HepG2 (cell line): ENCODE results near the gene DDX49. TPM values are rescaled to one million over a fixed set of nuclear protein-coding genes. Genes with fewer than 3 reads are reported as not detected.

Experiments used
- BHLHE40 ChIP-seq: IDR thresholded peaks from 2 replicates; pipeline ENCODE4 v1.6.1; 2011; ENCODE audit warnings: low read length, improper control_type of control experiment
- BRCA1 ChIP-seq: sonication (generic); formaldehyde crosslinking; IDR thresholded peaks from 2 replicates; pipeline ENCODE4 v1.4.0; 2020; ENCODE audit warnings: missing genetic modification reagents
- BRD4 ChIP-seq: sonication (generic); formaldehyde crosslinking; IDR thresholded peaks from 2 replicates; pipeline ENCODE4 v1.4.0; 2020; ENCODE audit warnings: missing genetic modification reagents
- GPN1 ChIP-seq: sonication (generic); formaldehyde crosslinking; IDR thresholded peaks from 2 replicates; pipeline ENCODE4 v1.5.1; 2020; ENCODE audit warnings: missing genetic modification reagents, borderline replicate concordance
- KDM5B ChIP-seq: sonication (generic); formaldehyde crosslinking; IDR thresholded peaks from 2 replicates; pipeline ENCODE4 v1.4.0; 2020; ENCODE audit warnings: missing genetic modification reagents, mild to moderate bottlenecking, borderline replicate concordance
- MAF1 ChIP-seq: sonication (generic); formaldehyde crosslinking; IDR thresholded peaks from 2 replicates; pipeline ENCODE4 v1.5.0; 2020; ENCODE audit warnings: missing genetic modification reagents, borderline replicate concordance
- NFYB ChIP-seq: sonication (generic); formaldehyde crosslinking; IDR thresholded peaks from 2 replicates; pipeline ENCODE4 v1.4.0; 2020; ENCODE audit warnings: missing genetic modification reagents
- PBX3 ChIP-seq: sonication (generic); formaldehyde crosslinking; IDR thresholded peaks from 2 replicates; pipeline ENCODE4 v1.8.1; 2023; ENCODE audit warnings: missing genetic modification reagents, inconsistent platforms, borderline replicate concordance
- RARG ChIP-seq: sonication (generic); formaldehyde crosslinking; IDR thresholded peaks from 2 replicates; pipeline ENCODE4 v1.4.0; 2020; ENCODE audit warnings: low read depth, mild to moderate bottlenecking, missing genetic modification reagents
- SMARCC2 ChIP-seq: fragments of 450-650 bp; IDR thresholded peaks from 2 replicates; pipeline ENCODE4 v1.6.1; 2017; ENCODE audit warnings: antibody characterized with exemption, mild to moderate bottlenecking
- STAG1 ChIP-seq: sonication (generic); formaldehyde crosslinking; IDR thresholded peaks from 2 replicates; pipeline ENCODE4 v1.4.0; 2020; ENCODE audit warnings: missing genetic modification reagents
- YEATS2 ChIP-seq: sonication (generic); formaldehyde crosslinking; IDR thresholded peaks from 2 replicates; pipeline ENCODE4 v1.4.0; 2020; ENCODE audit warnings: missing genetic modification reagents, borderline replicate concordance
- ZC3H13 ChIP-seq: sonication (generic); formaldehyde crosslinking; IDR thresholded peaks from 2 replicates; pipeline ENCODE4 v1.8.1; 2023; ENCODE audit warnings: mild to moderate bottlenecking, missing genetic modification reagents, moderate library complexity
- ZNF207 ChIP-seq: fragments of 450-650 bp; IDR thresholded peaks from 2 replicates; pipeline ENCODE4 v1.6.1; 2016; ENCODE audit warnings: antibody characterized with exemption, borderline replicate concordance
- ZNF274 ChIP-seq: sonication (generic); formaldehyde crosslinking; IDR thresholded peaks from 2 replicates; pipeline ENCODE4 v1.5.1; 2020; ENCODE audit warnings: mild to moderate bottlenecking, missing genetic modification reagents
- ZNF562 ChIP-seq: sonication (generic); formaldehyde crosslinking; IDR thresholded peaks from 2 replicates; pipeline ENCODE4 v1.8.0; 2022; ENCODE audit warnings: missing genetic modification reagents, borderline replicate concordance
- ZNF589 ChIP-seq: sonication (generic); formaldehyde crosslinking; conservative IDR thresholded peaks from 2 replicates; pipeline ENCODE4 v1.8.0; 2022; ENCODE audit warnings: mild to moderate bottlenecking, moderate library complexity, missing genetic modification reagents
- ZNF598 ChIP-seq: sonication (generic); formaldehyde crosslinking; IDR thresholded peaks from 2 replicates; pipeline ENCODE4 v1.5.1; 2020; ENCODE audit warnings: mild to moderate bottlenecking, missing genetic modification reagents, borderline replicate concordance
- ZNF629 ChIP-seq: sonication (generic); formaldehyde crosslinking; conservative IDR thresholded peaks from 2 replicates; pipeline ENCODE4 v1.5.0; 2020; ENCODE audit warnings: missing genetic modification reagents
- ZNF7 ChIP-seq: IDR thresholded peaks from 2 replicates; pipeline ENCODE4 v1.6.1; 2016; ENCODE audit warnings: missing biosample characterization, missing genetic modification reagents
- ZNF704 ChIP-seq: sonication (generic); formaldehyde crosslinking; IDR thresholded peaks from 2 replicates; pipeline ENCODE4 v1.8.1; 2023; ENCODE audit warnings: mild to moderate bottlenecking, inconsistent platforms, moderate library complexity, missing genetic modification reagents, borderline replicate concordance
- polyA plus RNA-seq, 8 experiments: library from polyadenylated mRNA; depleted of rRNA in 3 of 8; stranded (reverse) in 7 of 8; unstranded in 1 of 8; fragments of >200 nt; fragmentation: Illumina TruSeq in 4 of 8; extraction: Trizol in 4 of 8; gene quantifications; 2 replicates each; pipeline versions ENCODE4 v1.2.1 to v1.2.3, GENCODE V29; 2011 to 2016; ENCODE audit warnings: low read depth in 4 of 8, missing spikeins in 1 of 8, mixed read lengths in 1 of 8; ENCODE audit not compliant: insufficient read depth in 1 of 8
- total RNA-seq, 5 experiments: library from RNA; depleted of rRNA; stranded (reverse); fragments of >200 nt; fragmentation: Illumina TruSeq; extraction: Trizol; gene quantifications; 2 replicates each; pipeline ENCODE4 v1.2.3, GENCODE V29; 2016; ENCODE audit warnings: low read depth in 1 of 5
- TF ChIP-seq, protein P1 (sequence below): sonication (generic); formaldehyde crosslinking; IDR thresholded peaks from 2 replicates; pipeline ENCODE4 v1.5.1; 2020; ENCODE audit warnings: mild to moderate bottlenecking, missing genetic modification reagents, moderate library complexity
- TF ChIP-seq, protein P2 (sequence below): IDR thresholded peaks from 2 replicates; pipeline ENCODE4 v1.6.1; 2016

DDX49 gene
- total and polyA plus RNA-seq, 2 of the 13 experiments (the other 11 are each of a cell fraction or from before 2014, with no cell fraction given) = 27.0 to 46.2 TPM

- TF ChIP-seq, protein P1, sequence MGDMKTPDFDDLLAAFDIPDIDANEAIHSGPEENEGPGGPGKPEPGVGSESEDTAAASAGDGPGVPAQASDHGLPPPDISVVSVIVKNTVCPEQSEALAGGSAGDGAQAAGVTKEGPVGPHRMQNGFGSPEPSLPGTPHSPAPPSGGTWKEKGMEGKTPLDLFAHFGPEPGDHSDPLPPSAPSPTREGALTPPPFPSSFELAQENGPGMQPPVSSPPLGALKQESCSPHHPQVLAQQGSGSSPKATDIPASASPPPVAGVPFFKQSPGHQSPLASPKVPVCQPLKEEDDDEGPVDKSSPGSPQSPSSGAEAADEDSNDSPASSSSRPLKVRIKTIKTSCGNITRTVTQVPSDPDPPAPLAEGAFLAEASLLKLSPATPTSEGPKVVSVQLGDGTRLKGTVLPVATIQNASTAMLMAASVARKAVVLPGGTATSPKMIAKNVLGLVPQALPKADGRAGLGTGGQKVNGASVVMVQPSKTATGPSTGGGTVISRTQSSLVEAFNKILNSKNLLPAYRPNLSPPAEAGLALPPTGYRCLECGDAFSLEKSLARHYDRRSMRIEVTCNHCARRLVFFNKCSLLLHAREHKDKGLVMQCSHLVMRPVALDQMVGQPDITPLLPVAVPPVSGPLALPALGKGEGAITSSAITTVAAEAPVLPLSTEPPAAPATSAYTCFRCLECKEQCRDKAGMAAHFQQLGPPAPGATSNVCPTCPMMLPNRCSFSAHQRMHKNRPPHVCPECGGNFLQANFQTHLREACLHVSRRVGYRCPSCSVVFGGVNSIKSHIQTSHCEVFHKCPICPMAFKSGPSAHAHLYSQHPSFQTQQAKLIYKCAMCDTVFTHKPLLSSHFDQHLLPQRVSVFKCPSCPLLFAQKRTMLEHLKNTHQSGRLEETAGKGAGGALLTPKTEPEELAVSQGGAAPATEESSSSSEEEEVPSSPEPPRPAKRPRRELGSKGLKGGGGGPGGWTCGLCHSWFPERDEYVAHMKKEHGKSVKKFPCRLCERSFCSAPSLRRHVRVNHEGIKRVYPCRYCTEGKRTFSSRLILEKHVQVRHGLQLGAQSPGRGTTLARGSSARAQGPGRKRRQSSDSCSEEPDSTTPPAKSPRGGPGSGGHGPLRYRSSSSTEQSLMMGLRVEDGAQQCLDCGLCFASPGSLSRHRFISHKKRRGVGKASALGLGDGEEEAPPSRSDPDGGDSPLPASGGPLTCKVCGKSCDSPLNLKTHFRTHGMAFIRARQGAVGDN (CRISPR knock-in tag) = peak; percentile 65
- TF ChIP-seq ZNF207 = no peak
- TF ChIP-seq STAG1 (CRISPR knock-in tag) = no peak
- peak; percentile 80; the same call in 1 of the 2 replicates for TF ChIP-seq YEATS2
- no peak for TF ChIP-seq ZNF274 (CRISPR knock-in tag)
- TF ChIP-seq BRD4 (CRISPR knock-in tag) = no peak
- no peak for TF ChIP-seq BHLHE40
- TF ChIP-seq PBX3 (CRISPR knock-in tag) = no peak
- no peak; the same call in 1 of the 2 replicates for TF ChIP-seq BRCA1 (CRISPR knock-in tag)
- TF ChIP-seq ZNF704 (CRISPR knock-in tag) = no peak; the same call in 1 of the 2 replicates
- TF ChIP-seq ZNF598 (CRISPR knock-in tag) = no peak; the same call in 1 of the 2 replicates
- no peak for TF ChIP-seq GPN1 (CRISPR knock-in tag)
- TF ChIP-seq MAF1 (CRISPR knock-in tag) = 0 out of 2 replicates have a peak, but pooled peaks have one; percentile 72
- 0 out of 2 replicates have a peak, but pooled peaks have one; percentile 15 for TF ChIP-seq ZNF7 (CRISPR knock-in tag)
- peak; percentile 98 for TF ChIP-seq NFYB
- no peak; the same call in 1 of the 2 replicates for TF ChIP-seq KDM5B (CRISPR knock-in tag)
- no peak for TF ChIP-seq RARG (CRISPR knock-in tag)
- TF ChIP-seq SMARCC2 = no peak
- TF ChIP-seq, protein P2, sequence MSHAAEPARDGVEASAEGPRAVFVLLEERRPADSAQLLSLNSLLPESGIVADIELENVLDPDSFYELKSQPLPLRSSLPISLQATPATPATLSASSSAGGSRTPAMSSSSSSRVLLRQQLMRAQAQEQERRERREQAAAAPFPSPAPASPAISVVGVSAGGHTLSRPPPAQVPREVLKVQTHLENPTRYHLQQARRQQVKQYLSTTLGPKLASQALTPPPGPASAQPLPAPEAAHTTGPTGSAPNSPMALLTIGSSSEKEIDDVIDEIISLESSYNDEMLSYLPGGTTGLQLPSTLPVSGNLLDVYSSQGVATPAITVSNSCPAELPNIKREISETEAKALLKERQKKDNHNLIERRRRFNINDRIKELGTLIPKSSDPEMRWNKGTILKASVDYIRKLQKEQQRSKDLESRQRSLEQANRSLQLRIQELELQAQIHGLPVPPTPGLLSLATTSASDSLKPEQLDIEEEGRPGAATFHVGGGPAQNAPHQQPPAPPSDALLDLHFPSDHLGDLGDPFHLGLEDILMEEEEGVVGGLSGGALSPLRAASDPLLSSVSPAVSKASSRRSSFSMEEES (CRISPR knock-in tag) = no peak
- TF ChIP-seq ZNF589 (CRISPR knock-in tag) = no peak
- TF ChIP-seq ZC3H13 (CRISPR knock-in tag) = no peak
- no peak for TF ChIP-seq ZNF629 (CRISPR knock-in tag)
- TF ChIP-seq ZNF562 = no peak
Measured at GRCh38 chr19:18919086-18919899, at the start of gene DDX49, which contains the start of gene COPE (continued).
